GM10248 (cell line): Measurements from ENCODE around the gene TRIM23.

Experiments used
- CTCF ChIA-PET: fragments of 300-600 bp; sonication (Branson Sonifier 250); formaldehyde crosslinking; extraction: SDS; loops from one replicate; lab custom pipeline; 2021; ENCODE audit warnings: antibody characterized with exemption; lab: Yijun Ruan, JAX
- POLR2A ChIA-PET: fragments of 350-650 bp; sonication (Branson Sonifier 250); formaldehyde crosslinking; extraction: SDS; loops from one replicate; lab custom pipeline; 2020; ENCODE audit warnings: antibody characterized with exemption; lab: Yijun Ruan, JAX
- DNase-seq: peaks from one replicate; pipeline ENCODE4 v3.0.0; 2012; ENCODE audit errors: extremely low spot score
- TF ChIP-seq, protein P1 (sequence below): IDR thresholded peaks from 2 replicates; pipeline ENCODE4 v1.5.1; 2012; ENCODE audit warnings: mild to moderate bottlenecking, low read depth; ENCODE audit errors: extremely low read depth, missing control alignments, control extremely low read depth

The TRIM23 gene

DNA sequence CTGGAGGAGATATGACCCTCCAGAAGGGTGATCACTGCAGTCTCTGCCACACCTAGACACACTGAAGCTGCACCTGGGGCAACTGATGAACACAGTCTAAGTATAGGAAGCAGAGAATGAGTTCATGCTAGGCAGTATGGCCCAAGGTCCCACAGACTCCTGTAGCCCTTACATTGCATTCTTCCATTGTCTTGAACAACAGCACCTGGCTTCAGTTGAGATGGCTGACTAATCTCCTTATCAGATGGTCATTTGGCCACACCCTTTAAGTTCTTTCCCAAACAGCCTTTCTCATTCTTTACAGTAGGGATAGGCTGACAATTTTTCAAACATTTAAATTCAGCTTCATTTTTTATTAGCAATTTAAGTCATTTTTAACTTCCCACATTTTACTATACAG is 84.3 kb downstream of the TRIM23 start:
- CTCF ChIA-PET: interaction anchor here (1.2 to 1.4 kb wide), 2 partner anchors 15 to 16 kb away, joined by 3 read pairs; no protein-coding TSS in a partner anchor
- TF ChIP-seq, protein P1, sequence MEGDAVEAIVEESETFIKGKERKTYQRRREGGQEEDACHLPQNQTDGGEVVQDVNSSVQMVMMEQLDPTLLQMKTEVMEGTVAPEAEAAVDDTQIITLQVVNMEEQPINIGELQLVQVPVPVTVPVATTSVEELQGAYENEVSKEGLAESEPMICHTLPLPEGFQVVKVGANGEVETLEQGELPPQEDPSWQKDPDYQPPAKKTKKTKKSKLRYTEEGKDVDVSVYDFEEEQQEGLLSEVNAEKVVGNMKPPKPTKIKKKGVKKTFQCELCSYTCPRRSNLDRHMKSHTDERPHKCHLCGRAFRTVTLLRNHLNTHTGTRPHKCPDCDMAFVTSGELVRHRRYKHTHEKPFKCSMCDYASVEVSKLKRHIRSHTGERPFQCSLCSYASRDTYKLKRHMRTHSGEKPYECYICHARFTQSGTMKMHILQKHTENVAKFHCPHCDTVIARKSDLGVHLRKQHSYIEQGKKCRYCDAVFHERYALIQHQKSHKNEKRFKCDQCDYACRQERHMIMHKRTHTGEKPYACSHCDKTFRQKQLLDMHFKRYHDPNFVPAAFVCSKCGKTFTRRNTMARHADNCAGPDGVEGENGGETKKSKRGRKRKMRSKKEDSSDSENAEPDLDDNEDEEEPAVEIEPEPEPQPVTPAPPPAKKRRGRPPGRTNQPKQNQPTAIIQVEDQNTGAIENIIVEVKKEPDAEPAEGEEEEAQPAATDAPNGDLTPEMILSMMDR: no peak
- POLR2A ChIA-PET: no interaction called here
- DNase-seq: no peak
